Measurements from ENCODE around the gene SAMD14.
A peak's percentile ranks its signal among the peaks of the same experiment; 100 is the strongest.

GRCh38 chr17:50169121-50169764 lies 39.3 kb upstream of the SAMD14 start:
- TF ChIP-seq CTCF (IDR thresholded peaks at IDR 0.05; ENCODE audit: borderline replicate concordance, extremely low read depth, low read length, poor library complexity, severe bottlenecking) = peak; percentile 77
- no peak for TF ChIP-seq EZH2 (IDR thresholded peaks at IDR 0.05; ENCODE audit: borderline replicate concordance, low read depth, low read length, severe bottlenecking)

All from DND-41 (cell line).